DMS 273 (cell line): ENCODE measurements around the gene EVA1C.
"Not testable (repeated sequence)": the region's sequence is repeated elsewhere in the genome, so short reads cannot be mapped to it uniquely, and the experiment has no call there.

Experiments
- DNase-seq: peaks from one replicate; lab custom pipeline; 2025; ENCODE audit not compliant: unreplicated experiment; lab: John Stamatoyannopoulos, UW

Gene EVA1C

GRCh38 chr21:32412162-32413014 is at the start of gene EVA1C:
Gene EVA1C, plus strand, starts transcription at chr21:32412706. Its CDS starts 148 bp downstream, at chr21:32412854.
- peak; percentile 81 for DNase-seq

GRCh38 chr21:32364387-32364786 is 48.1 kb upstream of the EVA1C start:
- no peak for DNase-seq

- no peak for DNase-seq
These were observed 47.7 kb upstream of the EVA1C start for GRCh38 chr21:32364796-32365195.

- no peak for DNase-seq
These were observed 46.3 kb upstream of the EVA1C start for GRCh38 chr21:32366191-32366590.

- DNase-seq = no peak
These were observed 45.3 kb upstream of the EVA1C start for GRCh38 chr21:32367158-32367557.

- no peak for DNase-seq
These were observed 44.1 kb upstream of the EVA1C start for GRCh38 chr21:32368386-32368785.

GRCh38 chr21:32368961-32369360 is 43.5 kb upstream of the EVA1C start:
- not testable (repeated sequence) for DNase-seq

GRCh38 chr21:32370998-32371766 is 41.3 kb upstream of the EVA1C start:
- no peak for DNase-seq

GRCh38 chr21:32371913-32372314 is 40.6 kb upstream of the EVA1C start:
- DNase-seq = no peak

- peak; percentile 26 for DNase-seq
These were observed 39.8 kb upstream of the EVA1C start for GRCh38 chr21:32372755-32373154.

GRCh38 chr21:32377506-32377905 is 35.0 kb upstream of the EVA1C start:
- no peak for DNase-seq

GRCh38 chr21:32377991-32378390 is 34.5 kb upstream of the EVA1C start:
- no peak for DNase-seq

- no peak for DNase-seq
These were observed 33.5 kb upstream of the EVA1C start for GRCh38 chr21:32378956-32379355.

- no peak for DNase-seq
These were observed 31.6 kb upstream of the EVA1C start for GRCh38 chr21:32380940-32381339.

GRCh38 chr21:32381571-32381970 is 30.9 kb upstream of the EVA1C start:
- no peak for DNase-seq

- DNase-seq = no peak
These were observed 30.3 kb upstream of the EVA1C start for GRCh38 chr21:32382108-32382644.

- DNase-seq = no peak
These were observed 28.7 kb upstream of the EVA1C start for GRCh38 chr21:32383812-32384211.

GRCh38 chr21:32386195-32386870 is 26.2 kb upstream of the EVA1C start:
- peak; percentile 14 for DNase-seq

- no peak for DNase-seq
These were observed 25.4 kb upstream of the EVA1C start for GRCh38 chr21:32387151-32387550.

GRCh38 chr21:32388306-32388705 is 24.2 kb upstream of the EVA1C start:
- DNase-seq = no peak

GRCh38 chr21:32389337-32390015 is 23.0 kb upstream of the EVA1C start:
- DNase-seq = no peak
